GM12865 (cell line): ENCODE data around the gene ASXL3.

ENCODE experiments used
- DNase-seq: peaks from one replicate; pipeline ENCODE4 v3.0.0; 2010; ENCODE audit warnings: low read depth
- H3K4me3 ChIP-seq: 2 replicates; pipeline ENCODE4 v1.5.1; 2011; ENCODE audit warnings: mild to moderate bottlenecking, low read depth, low read length, control low read depth
- TF ChIP-seq, protein P1 (sequence below): IDR thresholded peaks from 2 replicates; pipeline ENCODE4 v1.5.1; 2011; ENCODE audit warnings: low read length, control low read depth, low read depth, inconsistent platforms; ENCODE audit not compliant: insufficient read depth; ENCODE audit errors: missing control alignments

Gene ASXL3

DNA sequence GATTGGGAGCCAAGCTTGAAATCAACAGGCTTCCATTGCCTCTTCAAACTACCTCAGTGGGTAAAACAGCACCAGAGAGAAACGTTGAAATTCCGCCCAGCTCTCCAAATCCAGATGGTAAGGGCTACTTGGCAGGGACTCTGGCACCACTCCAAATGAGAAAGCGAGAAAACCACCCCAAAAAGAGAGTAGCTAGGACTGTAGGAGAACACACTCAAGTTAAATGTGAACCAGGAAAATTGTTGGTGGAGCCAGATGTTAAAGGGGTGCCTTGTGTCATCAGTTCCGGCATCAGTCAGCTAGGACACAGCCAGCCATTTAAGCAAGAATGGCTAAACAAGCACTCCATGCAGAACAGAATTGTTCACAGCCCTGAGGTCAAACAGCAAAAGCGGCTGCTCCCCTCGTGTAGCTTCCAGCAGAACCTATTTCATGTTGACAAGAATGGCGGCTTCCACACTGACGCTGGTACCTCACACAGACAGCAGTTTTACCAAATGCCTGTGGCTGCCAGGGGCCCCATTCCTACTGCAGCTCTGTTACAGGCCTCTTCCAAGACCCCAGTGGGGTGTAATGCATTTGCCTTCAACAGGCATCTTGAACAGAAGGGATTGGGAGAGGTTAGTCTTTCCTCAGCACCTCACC is 167.3 kb downstream of the ASXL3 start:
- no peak for DNase-seq
- TF ChIP-seq, protein P1, sequence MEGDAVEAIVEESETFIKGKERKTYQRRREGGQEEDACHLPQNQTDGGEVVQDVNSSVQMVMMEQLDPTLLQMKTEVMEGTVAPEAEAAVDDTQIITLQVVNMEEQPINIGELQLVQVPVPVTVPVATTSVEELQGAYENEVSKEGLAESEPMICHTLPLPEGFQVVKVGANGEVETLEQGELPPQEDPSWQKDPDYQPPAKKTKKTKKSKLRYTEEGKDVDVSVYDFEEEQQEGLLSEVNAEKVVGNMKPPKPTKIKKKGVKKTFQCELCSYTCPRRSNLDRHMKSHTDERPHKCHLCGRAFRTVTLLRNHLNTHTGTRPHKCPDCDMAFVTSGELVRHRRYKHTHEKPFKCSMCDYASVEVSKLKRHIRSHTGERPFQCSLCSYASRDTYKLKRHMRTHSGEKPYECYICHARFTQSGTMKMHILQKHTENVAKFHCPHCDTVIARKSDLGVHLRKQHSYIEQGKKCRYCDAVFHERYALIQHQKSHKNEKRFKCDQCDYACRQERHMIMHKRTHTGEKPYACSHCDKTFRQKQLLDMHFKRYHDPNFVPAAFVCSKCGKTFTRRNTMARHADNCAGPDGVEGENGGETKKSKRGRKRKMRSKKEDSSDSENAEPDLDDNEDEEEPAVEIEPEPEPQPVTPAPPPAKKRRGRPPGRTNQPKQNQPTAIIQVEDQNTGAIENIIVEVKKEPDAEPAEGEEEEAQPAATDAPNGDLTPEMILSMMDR = no peak
- H3K4me3 ChIP-seq = no peak overlapping the region

DNA sequence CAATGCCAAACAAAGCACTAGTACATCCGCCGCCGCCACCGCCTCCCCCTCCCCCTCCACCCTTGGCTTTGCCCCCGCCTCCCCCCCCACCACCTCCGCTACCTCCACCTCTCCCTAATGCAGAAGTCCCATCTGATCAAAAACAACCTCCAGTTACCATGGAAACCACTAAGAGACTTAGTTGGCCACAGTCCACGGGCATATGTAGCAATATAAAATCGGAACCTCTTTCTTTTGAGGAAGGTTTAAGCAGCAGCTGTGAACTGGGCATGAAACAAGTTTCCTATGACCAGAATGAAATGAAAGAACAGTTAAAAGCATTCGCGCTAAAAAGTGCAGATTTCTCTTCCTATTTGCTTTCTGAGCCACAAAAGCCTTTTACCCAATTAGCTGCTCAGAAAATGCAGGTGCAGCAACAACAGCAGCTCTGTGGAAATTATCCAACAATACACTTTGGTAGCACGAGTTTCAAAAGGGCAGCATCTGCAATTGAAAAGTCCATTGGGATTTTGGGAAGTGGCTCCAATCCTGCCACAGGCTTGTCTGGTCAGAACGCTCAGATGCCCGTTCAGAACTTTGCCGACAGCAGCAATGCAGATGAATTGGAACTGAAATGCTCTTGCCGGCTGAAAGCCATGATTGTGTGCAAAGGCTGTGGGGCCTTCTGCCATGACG is 168.0 kb downstream of the ASXL3 start:
- no peak for DNase-seq
- TF ChIP-seq, protein P1 = no peak
- H3K4me3 ChIP-seq = no peak overlapping the region

DNA sequence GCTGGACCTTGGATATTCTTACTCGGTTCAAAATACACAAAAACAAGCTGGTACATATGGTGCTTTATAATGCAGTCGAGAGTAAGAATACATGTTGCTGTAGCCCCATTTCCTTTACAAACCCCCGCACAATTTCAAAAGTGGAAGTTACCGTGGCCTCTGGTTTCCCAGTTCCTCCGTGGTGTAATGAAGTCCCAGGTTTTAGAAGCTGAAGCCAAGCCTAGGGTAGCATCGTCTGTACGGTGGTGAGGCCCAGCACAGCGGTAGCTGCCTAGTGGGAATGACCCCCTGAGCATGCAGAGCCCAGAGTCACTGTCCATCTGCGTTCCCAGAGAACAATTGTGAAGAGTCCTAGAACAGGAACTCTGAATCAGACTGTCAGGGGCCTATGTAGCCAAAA is 171.8 kb downstream of the ASXL3 start:
- H3K4me3 ChIP-seq = no peak overlapping the region; the same call in 1 of the 2 replicates
- DNase-seq = peak; percentile 38
- TF ChIP-seq, protein P1 = no peak

DNA sequence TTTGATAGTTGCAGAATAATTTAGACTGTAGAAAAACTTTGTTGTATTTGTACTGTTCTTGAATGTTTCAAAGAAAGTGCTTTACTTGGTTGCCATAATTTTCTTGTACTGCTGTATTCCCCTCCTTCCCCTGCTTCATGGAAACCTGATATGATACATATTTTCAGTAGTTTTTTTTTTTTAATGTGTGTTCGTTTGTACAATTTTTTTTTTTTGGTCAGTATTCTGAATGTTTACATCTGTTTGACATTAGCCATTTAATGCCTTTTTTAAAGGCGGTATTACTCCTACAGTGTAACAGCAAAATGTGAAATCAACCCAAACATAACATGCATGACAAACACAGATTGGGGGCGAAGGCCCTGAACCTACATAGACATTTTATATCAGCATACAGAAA is 172.3 kb downstream of the ASXL3 start:
- TF ChIP-seq, protein P1 = no peak
- no peak overlapping the region; the same call in 1 of the 2 replicates for H3K4me3 ChIP-seq
- DNase-seq = no peak

DNA sequence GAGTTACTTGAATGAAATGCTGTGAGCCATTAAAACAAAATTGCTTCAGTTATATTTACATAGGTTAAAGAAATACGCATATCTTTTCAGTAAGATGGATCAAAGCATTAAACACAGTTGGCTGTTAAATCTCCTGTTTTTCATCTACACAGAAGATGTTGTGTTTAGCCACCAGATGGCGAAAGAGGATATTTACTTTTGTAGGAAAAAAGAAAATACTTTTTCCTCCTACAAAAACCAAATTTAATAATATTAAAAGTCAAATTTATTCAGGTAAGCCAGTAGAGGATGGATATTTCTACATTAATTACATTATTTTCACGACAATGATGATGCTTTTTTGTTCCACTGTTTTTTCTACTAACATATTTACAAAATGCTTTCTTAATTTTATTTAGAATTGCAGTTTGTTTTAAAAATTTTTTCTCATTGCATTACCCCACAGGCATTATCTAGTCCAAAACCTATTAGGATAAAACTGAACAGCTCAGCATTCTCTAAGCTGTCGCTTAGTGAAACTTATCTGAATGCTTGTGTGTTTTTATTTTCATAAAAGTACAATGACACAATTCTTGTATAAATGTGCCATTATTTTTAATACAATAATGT is 173.7 kb downstream of the ASXL3 start:
- DNase-seq = peak; percentile 30
- no peak overlapping the region for H3K4me3 ChIP-seq
- TF ChIP-seq, protein P1 = peak; percentile 37

DNA sequence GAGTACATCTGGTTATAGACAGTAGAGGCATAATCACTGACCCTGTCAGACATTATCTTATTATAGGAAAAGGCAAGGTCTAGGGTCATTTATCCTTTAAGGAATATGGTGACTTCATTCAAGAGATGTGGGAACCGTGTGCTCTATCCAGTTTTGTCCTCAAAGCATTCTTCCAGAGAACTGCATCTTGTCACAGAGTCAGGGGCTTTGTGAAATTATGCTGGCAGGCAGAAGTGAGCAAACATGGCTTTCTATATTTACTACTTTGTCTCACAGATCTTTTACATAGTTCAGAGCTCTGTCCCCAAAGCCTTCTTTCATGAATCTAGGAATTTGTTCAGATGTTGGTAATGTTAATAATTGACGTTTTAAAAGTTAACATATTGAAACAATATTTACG is 177.4 kb downstream of the ASXL3 start:
- TF ChIP-seq, protein P1 = no peak
- H3K4me3 ChIP-seq = no peak overlapping the region
- DNase-seq = no peak
